ENCODE measurements around the gene PCDHGC3.

DNA sequence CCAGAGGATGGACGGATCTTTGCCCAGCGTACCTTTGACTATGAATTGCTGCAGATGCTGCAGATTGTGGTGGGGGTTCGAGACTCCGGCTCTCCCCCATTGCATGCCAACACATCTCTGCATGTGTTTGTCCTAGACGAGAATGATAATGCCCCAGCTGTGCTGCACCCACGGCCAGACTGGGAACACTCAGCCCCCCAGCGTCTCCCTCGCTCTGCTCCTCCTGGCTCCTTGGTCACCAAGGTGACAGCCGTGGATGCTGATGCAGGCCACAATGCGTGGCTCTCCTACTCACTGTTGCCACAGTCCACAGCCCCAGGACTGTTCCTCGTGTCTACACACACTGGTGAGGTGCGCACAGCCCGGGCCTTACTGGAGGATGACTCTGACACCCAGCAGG, 15.0 kb downstream of the PCDHGC3 start:
- TF ChIP-seq, protein P1, sequence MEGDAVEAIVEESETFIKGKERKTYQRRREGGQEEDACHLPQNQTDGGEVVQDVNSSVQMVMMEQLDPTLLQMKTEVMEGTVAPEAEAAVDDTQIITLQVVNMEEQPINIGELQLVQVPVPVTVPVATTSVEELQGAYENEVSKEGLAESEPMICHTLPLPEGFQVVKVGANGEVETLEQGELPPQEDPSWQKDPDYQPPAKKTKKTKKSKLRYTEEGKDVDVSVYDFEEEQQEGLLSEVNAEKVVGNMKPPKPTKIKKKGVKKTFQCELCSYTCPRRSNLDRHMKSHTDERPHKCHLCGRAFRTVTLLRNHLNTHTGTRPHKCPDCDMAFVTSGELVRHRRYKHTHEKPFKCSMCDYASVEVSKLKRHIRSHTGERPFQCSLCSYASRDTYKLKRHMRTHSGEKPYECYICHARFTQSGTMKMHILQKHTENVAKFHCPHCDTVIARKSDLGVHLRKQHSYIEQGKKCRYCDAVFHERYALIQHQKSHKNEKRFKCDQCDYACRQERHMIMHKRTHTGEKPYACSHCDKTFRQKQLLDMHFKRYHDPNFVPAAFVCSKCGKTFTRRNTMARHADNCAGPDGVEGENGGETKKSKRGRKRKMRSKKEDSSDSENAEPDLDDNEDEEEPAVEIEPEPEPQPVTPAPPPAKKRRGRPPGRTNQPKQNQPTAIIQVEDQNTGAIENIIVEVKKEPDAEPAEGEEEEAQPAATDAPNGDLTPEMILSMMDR (IDR thresholded peaks at IDR 0.05 in 2 of 3, conservative IDR thresholded peaks at IDR 0.05 in 1 of 3; ENCODE audit: borderline replicate concordance in 1 of 3, insufficient read depth in 1 of 3, low read depth in 2 of 3, low read length in 2 of 3) = no peak
- TF ChIP-seq YY1 (IDR thresholded peaks at IDR 0.05; ENCODE audit: extremely low read depth, insufficient replicate concordance, low read depth, low read length) (no peak), POLR2AphosphoS5 (IDR thresholded peaks at IDR 0.05; ENCODE audit: low read depth, low read length) (no peak), EGR1 (IDR thresholded peaks at IDR 0.05; ENCODE audit: low read depth) (no peak), POLR2A (IDR thresholded peaks at IDR 0.05; ENCODE audit: borderline replicate concordance, extremely low read depth, insufficient read depth, insufficient read length) (no peak), RAD21 (IDR thresholded peaks at IDR 0.05; ENCODE audit: low read depth) (no peak), CEBPB (IDR thresholded peaks at IDR 0.05; ENCODE audit: low read depth) (no peak), ZNF274 (IDR thresholded peaks at IDR 0.05; ENCODE audit: low read depth, low read length) (no peak)
- TF ChIP-seq, protein P2, sequence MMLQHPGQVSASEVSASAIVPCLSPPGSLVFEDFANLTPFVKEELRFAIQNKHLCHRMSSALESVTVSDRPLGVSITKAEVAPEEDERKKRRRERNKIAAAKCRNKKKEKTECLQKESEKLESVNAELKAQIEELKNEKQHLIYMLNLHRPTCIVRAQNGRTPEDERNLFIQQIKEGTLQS (IDR thresholded peaks at IDR 0.05) = no peak
- TF ChIP-seq, protein P3, sequence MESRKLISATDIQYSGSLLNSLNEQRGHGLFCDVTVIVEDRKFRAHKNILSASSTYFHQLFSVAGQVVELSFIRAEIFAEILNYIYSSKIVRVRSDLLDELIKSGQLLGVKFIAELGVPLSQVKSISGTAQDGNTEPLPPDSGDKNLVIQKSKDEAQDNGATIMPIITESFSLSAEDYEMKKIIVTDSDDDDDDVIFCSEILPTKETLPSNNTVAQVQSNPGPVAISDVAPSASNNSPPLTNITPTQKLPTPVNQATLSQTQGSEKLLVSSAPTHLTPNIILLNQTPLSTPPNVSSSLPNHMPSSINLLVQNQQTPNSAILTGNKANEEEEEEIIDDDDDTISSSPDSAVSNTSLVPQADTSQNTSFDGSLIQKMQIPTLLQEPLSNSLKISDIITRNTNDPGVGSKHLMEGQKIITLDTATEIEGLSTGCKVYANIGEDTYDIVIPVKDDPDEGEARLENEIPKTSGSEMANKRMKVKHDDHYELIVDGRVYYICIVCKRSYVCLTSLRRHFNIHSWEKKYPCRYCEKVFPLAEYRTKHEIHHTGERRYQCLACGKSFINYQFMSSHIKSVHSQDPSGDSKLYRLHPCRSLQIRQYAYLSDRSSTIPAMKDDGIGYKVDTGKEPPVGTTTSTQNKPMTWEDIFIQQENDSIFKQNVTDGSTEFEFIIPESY (IDR thresholded peaks at IDR 0.05; ENCODE audit: extremely low read depth, insufficient replicate concordance, low read length) = no peak
- TF ChIP-seq, protein P4, sequence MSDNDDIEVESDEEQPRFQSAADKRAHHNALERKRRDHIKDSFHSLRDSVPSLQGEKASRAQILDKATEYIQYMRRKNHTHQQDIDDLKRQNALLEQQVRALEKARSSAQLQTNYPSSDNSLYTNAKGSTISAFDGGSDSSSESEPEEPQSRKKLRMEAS (IDR thresholded peaks at IDR 0.05) = no peak
